T-helper 17 cell (primary cell): ENCODE measurements around the gene RAPGEF1. TPM values are rescaled to one million over a fixed set of nuclear protein-coding genes. Genes with fewer than 3 reads are reported as not detected.

ENCODE experiments used
- ATAC-seq: fragments of 150-1000 bp; cut with Tn5 transposase; 2 replicates; pipeline ENCODE4 v1.10.0; 2021; ENCODE audit warnings: mild to moderate bottlenecking, moderate library complexity
- DNase-seq, 3 donors: peaks; one replicate each; pipeline versions ENCODE4 v3.0.0 to v3.0.0-alpha.2; 2020 to 2021
- H3K9me3 ChIP-seq: one replicate; pipeline ENCODE4 v1.7.0; 2013; ENCODE audit warnings: low read length, mild to moderate bottlenecking; ENCODE audit not compliant: control insufficient read depth, poor library complexity, severe bottlenecking
- H3K27ac Mint-ChIP-seq: one replicate; pipeline ENCODE4 v1.8.0; 2022; ENCODE audit warnings: mild to moderate bottlenecking, moderate library complexity, mixed read lengths
- H3K27me3 Mint-ChIP-seq: one replicate; pipeline ENCODE4 v1.8.0; 2022; ENCODE audit warnings: mixed read lengths
- H3K36me3 Mint-ChIP-seq: one replicate; pipeline ENCODE4 v1.8.0; 2022; ENCODE audit warnings: low read depth, mixed read lengths
- H3K4me1 Mint-ChIP-seq: one replicate; pipeline ENCODE4 v1.8.0; 2022; ENCODE audit warnings: mild to moderate bottlenecking, mixed read lengths
- H3K4me3 Mint-ChIP-seq: one replicate; pipeline ENCODE4 v1.8.0; 2022; ENCODE audit warnings: mild to moderate bottlenecking, moderate library complexity, mixed read lengths
- total RNA-seq, 4 donors: library from RNA in 2 of 4; stranded (reverse) in 2 of 4; gene quantifications; one replicate each; pipeline ENCODE4 v1.2.3 and lab custom pipeline; 2022 to 2026

RAPGEF1 gene
- total RNA-seq, 2 donors from 2014 or later = 176 to 209 TPM

DNA sequence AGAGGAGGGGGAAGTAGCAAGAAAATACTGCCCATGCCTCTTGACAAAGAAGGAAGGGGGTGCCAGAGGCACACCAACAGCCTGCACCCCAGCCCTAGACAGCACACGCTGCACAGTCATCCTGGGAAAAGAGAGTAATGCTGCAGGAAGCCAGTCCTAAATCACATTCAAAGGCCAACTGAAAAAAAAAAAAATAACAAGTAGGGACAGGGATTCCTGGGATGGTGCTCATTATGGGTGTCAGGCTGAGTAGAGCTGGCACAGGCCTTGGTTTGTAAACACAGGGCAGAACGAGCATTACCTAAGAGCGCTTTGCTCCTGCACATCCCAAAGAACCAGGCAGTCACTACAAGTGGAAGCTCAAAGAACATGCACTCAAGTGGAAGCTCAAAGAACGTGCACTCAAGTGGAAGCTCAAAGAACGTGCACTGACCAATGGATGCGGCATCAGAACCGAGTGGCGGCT, 7.8 kb downstream of the RAPGEF1 start:
- peak overlapping the region; percentile 100 for H3K27ac Mint-ChIP-seq
- H3K27me3 Mint-ChIP-seq = no peaks in the 10 kb centered on the region
- DNase-seq = no peak
- ATAC-seq = no peak
- H3K36me3 Mint-ChIP-seq = peaks cover 2% of the 10 kb centered on the region
- peaks cover 78% of the 10 kb centered on the region for H3K4me1 Mint-ChIP-seq
- peak overlapping the region; percentile 94 for H3K4me3 Mint-ChIP-seq
- H3K9me3 ChIP-seq = no peaks in the 10 kb centered on the region

DNA sequence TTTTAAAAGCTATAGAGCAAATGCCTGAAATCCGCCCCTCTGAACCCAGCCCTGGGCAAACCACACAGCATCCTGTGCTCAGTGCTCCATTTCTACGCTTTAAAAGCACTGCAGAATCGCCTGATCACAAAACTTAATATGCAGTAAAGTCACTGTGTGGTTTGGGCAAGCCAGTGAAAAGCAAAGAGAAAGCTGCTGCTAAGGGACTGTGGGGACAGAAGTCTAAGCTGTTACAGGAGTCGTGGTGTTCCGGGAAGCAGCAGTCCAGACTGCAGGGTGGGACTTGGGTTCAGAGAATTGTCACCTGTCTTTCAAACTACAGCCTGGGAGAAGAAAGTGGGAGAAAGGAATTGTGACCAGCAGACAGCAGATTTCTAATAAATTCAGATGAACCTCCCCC, 8.2 kb downstream of the RAPGEF1 start:
- peak overlapping the region; percentile 94 for H3K4me3 Mint-ChIP-seq
- H3K9me3 ChIP-seq = no peaks in the 10 kb centered on the region
- peaks cover 76% of the 10 kb centered on the region for H3K4me1 Mint-ChIP-seq
- H3K36me3 Mint-ChIP-seq = peaks cover 2% of the 10 kb centered on the region
- H3K27ac Mint-ChIP-seq = peak overlapping the region; percentile 100
- DNase-seq = peak in 1 of 3 donors; percentile 19
- H3K27me3 Mint-ChIP-seq = no peaks in the 10 kb centered on the region
- ATAC-seq = peak; percentile 3

DNA sequence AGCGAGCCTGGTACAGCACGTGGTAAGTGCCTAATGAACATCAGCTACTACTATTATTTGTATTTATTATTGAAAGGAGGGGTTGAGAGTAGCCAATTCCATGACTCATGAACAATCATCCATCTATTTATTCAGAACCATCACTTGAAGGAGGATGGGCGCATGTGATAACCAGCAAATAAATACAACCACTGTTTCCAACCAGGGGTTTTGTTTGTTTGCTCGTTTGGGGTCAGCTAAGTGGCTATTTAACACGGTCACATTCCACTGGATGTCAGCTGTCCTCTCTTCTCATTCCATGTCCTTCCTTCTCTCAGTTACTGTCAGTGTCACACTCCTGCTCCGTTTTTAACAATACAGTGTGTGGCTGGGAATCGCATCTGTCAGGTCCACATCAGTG, 8.6 kb downstream of the RAPGEF1 start:
- H3K4me1 Mint-ChIP-seq = peaks cover 75% of the 10 kb centered on the region
- H3K27ac Mint-ChIP-seq = peak overlapping the region; percentile 100
- peak overlapping the region; percentile 94 for H3K4me3 Mint-ChIP-seq
- no peaks in the 10 kb centered on the region for H3K9me3 ChIP-seq
- H3K27me3 Mint-ChIP-seq = no peaks in the 10 kb centered on the region
- DNase-seq = no peak
- peaks cover 2% of the 10 kb centered on the region for H3K36me3 Mint-ChIP-seq
- ATAC-seq = no peak

DNA sequence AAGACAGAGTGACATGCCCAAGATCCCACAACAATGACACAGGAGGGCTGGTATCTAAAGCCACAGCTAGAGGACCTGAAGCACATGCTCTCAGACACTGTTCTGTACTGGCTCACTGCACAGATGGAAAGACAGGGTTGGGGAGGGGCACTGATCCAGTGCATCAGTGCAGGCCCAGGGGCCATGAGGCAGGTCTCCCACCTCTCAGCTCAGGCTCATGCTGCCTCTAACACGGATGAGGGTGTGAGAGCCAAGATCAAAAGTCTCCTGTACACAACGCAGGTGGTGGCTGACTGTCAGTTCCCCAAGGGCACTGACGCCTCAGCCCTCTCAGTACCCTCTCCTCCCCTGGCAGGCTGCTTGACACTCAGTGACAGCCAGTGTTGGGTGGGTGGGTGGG, 10.9 kb downstream of the RAPGEF1 start:
- H3K4me1 Mint-ChIP-seq = peaks cover 69% of the 10 kb centered on the region
- no peaks in the 10 kb centered on the region for H3K27me3 Mint-ChIP-seq
- H3K27ac Mint-ChIP-seq = peak overlapping the region; percentile 100
- H3K4me3 Mint-ChIP-seq = peak overlapping the region; percentile 85
- ATAC-seq (peak; percentile 70), DNase-seq (peak; percentile 36 to 59 (median 55))
- no peaks in the 10 kb centered on the region for H3K9me3 ChIP-seq
- H3K36me3 Mint-ChIP-seq = no peaks in the 10 kb centered on the region

DNA sequence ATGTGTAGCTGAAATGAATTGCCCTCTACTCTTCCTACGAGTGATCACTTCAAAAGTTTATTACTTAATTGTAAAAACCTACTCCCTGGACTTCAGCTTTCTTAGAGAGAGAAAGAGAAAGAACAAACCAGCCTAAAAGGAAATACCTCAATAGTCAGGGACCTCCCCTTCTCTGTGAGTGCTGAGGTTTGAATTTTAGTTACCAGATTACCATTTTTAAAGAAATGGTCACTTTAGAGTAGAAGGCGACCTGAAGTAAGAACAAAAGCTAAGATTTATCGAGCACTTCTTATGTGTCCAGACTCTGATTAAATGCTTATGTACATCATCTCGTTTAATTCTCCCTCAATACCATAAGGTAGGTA, 11.3 kb downstream of the RAPGEF1 start:
- DNase-seq (no peak), ATAC-seq (peak; percentile 18)
- Mint-ChIP-seq H3K4me1 (peaks cover 65% of the 10 kb centered on the region), H3K27ac (peak overlapping the region; percentile 100), H3K27me3 (no peaks in the 10 kb centered on the region), H3K36me3 (no peaks in the 10 kb centered on the region), H3K4me3 (peak overlapping the region; percentile 85)
- H3K9me3 ChIP-seq = no peaks in the 10 kb centered on the region

DNA sequence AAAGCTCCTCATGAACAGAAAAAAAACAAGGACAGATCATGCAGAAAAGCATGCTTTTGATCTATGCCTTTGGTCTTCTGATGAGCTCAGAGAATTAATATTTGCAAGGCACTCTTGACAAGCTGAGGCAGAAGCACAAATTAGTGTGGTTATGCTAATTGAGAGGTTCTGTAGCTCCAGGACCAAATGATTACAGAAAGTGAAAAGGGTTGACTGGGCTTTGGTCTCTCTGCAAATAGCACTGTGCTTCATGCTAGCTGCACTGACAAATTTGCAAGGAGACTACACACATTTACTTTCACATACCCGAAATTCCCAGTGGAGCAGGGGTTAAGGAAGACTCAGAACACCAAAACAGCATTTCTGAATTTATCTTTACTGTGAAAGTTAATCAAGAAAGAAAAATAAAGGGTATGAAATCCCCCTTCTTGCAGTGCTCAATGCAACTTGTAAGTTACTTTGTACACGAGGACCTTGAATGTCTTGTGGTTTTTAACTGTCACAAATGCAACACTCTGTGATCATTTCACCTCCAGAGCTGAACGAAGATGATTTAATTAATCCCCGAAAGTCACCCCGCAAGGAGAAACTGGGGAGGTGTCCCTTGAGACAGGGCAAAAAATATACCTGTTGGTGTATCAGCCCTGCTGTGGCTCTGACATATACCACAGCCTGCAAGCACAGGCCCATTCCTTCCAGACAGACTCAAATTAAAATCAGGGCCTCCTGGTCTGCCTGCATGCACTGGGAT, 11.9 kb downstream of the RAPGEF1 start:
- Mint-ChIP-seq H3K27ac (peak overlapping the region; percentile 100), H3K36me3 (no peaks in the 10 kb centered on the region), H3K27me3 (no peaks in the 10 kb centered on the region), H3K4me1 (peaks cover 67% of the 10 kb centered on the region), H3K4me3 (peak overlapping the region; percentile 85)
- DNase-seq (no peak), ATAC-seq (no peak)
- no peaks in the 10 kb centered on the region for H3K9me3 ChIP-seq

DNA sequence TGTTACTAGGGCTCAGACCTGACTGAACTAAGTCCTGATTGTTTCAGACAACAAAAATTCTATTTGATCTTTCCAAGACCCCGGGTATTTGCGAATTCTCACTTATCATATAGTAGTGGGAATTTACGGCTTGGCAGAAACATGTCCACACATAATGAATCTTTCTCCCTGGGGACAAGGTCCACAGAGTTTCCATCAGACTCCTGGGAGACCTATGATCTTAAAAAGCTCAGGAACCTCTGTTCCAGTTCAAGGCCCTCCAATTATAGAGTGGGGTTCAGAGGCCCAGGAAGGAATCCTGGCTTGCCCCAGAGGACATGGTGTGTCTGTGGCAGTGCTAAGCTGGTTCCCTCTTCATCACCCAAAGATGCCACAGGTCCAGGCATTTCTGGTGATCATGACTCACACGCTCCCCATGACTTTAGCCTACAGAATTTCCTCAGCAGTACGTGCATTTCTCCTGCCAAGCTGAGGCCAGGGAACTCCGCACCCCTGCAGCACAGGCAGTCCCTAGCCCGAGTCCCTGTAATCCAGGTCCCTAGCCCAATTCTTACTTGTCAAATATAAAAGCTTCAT, 12.6 kb downstream of the RAPGEF1 start:
- Mint-ChIP-seq H3K4me3 (peak overlapping the region; percentile 85), H3K27ac (peak overlapping the region; percentile 100), H3K36me3 (no peaks in the 10 kb centered on the region), H3K4me1 (peaks cover 66% of the 10 kb centered on the region), H3K27me3 (no peaks in the 10 kb centered on the region)
- DNase-seq (no peak), ATAC-seq (no peak)
- no peaks in the 10 kb centered on the region for H3K9me3 ChIP-seq

DNA sequence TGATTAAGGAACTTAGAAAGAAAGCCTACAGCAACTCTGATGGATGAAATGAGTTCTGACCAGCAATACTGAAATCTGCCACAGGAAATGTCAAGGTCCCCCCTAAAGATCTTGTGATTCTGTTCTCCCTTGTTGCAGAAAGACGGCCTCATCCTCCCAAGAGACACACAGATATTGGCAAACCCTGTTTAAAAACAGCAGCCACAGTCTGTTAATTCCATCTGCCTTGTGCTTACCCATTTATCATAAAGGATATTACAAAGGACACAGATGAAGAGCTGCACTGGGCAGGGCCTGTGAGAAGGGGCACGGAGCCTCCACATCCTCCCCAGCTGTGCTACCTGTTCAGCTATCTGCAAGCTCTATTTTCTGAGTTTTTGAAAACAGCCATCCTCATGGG, 15.2 kb downstream of the RAPGEF1 start:
- Mint-ChIP-seq H3K4me1 (peaks cover 63% of the 10 kb centered on the region), H3K27me3 (no peaks in the 10 kb centered on the region), H3K36me3 (peaks cover 2% of the 10 kb centered on the region), H3K4me3 (peak overlapping the region; percentile 70), H3K27ac (peak overlapping the region; percentile 100)
- ATAC-seq = no peak
- no peak for DNase-seq
- H3K9me3 ChIP-seq = no peaks in the 10 kb centered on the region

DNA sequence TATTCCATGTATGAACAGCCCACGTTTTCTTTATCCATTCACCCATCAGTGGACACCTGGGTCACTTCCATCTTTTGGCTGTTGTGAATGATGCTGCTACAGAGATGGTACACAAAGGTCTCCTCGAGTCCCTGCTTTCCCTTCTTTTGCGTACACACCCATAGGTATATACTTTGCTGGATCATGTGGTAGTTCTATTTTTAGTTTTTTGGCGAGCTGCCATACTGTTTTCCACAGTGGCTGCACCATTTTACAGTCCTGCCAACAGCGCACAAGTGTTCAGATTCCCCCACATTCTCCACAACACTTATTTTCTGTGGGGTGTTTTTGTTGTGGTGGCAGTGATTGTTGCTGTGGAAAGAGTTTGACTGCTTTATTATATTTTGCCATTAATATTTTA, 16.2 kb downstream of the RAPGEF1 start:
- peak overlapping the region; percentile 100 for H3K27ac Mint-ChIP-seq
- peaks cover 2% of the 10 kb centered on the region for H3K36me3 Mint-ChIP-seq
- H3K9me3 ChIP-seq = no peaks in the 10 kb centered on the region
- ATAC-seq = no peak
- H3K4me1 Mint-ChIP-seq = peaks cover 59% of the 10 kb centered on the region
- no peak for DNase-seq
- no peaks in the 10 kb centered on the region for H3K27me3 Mint-ChIP-seq
- no peak overlapping the region for H3K4me3 Mint-ChIP-seq

DNA sequence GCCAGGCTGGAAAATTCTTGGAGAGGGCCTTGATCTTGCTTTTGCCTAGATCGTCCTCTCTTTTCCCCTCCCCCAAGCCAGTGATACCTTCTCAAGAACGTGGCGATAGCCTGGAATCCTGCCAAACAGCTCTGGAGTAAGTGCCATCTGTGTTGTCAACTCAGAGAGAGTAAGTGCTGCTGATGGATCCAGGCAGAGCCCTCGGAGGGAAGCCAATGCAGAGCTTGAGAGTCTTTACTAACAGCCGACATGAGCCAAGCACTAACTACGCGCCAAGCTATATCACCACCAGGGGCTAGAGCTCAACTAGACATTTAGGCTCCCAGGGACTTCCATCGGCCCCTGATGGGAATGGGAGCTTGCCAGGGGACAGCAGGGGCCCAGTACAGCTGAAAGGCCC, 17.6 kb downstream of the RAPGEF1 start:
- peaks cover 2% of the 10 kb centered on the region for H3K36me3 Mint-ChIP-seq
- peaks cover 59% of the 10 kb centered on the region for H3K4me1 Mint-ChIP-seq
- no peak for ATAC-seq
- no peak for DNase-seq
- no peaks in the 10 kb centered on the region for H3K9me3 ChIP-seq
- peak overlapping the region; percentile 47 for H3K27ac Mint-ChIP-seq
- H3K4me3 Mint-ChIP-seq = no peak overlapping the region
- H3K27me3 Mint-ChIP-seq = no peaks in the 10 kb centered on the region

DNA sequence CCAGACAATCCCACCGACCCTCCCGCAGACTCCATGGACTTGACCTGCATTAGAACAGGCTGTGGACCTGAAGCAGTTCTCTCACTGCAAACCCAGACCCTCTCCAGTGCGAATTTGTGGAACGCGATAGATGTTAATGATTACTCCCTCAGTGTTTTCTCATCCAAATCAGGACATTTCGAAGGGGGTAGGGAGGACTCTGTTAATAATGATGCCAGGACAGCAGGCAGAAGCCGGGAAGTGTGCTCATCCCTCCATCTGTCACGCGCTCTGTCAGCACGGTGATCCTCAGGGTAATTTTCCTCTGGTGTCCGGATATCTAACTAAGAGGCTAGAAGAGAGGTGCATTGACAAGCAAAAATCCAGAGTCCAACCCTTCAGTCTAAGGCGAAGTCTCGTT, 18.8 kb downstream of the RAPGEF1 start:
- Mint-ChIP-seq H3K4me1 (peaks cover 57% of the 10 kb centered on the region), H3K36me3 (peaks cover 2% of the 10 kb centered on the region), H3K27ac (peak overlapping the region; percentile 96), H3K4me3 (peak overlapping the region; percentile 78), H3K27me3 (no peaks in the 10 kb centered on the region)
- H3K9me3 ChIP-seq = no peaks in the 10 kb centered on the region
- DNase-seq = no peak
- no peak for ATAC-seq

DNA sequence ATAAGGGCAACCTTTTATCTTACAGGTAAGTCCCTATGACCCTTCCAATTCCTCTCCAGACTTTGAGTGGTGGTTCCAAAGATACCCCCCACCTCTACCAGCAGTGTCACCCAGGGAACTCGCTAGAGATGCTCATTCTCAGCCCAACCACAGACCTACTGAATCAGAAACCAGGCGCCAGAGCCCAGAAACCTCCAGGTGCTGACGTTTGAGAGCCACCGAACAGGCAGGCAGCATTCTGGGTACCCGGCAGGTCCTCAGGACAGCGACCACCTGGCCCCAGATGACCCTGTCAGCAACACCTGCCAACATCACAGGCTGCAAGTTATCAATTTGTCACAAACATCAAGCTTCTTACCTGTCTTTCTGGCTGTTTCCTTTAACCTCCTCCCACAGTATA, 19.5 kb downstream of the RAPGEF1 start:
- DNase-seq (no peak), ATAC-seq (peak; percentile 72)
- no peaks in the 10 kb centered on the region for H3K9me3 ChIP-seq
- peaks cover 57% of the 10 kb centered on the region for H3K4me1 Mint-ChIP-seq
- H3K4me3 Mint-ChIP-seq = peak overlapping the region; percentile 78
- peak overlapping the region; percentile 96 for H3K27ac Mint-ChIP-seq
- H3K27me3 Mint-ChIP-seq = no peaks in the 10 kb centered on the region
- H3K36me3 Mint-ChIP-seq = peaks cover 4% of the 10 kb centered on the region

DNA sequence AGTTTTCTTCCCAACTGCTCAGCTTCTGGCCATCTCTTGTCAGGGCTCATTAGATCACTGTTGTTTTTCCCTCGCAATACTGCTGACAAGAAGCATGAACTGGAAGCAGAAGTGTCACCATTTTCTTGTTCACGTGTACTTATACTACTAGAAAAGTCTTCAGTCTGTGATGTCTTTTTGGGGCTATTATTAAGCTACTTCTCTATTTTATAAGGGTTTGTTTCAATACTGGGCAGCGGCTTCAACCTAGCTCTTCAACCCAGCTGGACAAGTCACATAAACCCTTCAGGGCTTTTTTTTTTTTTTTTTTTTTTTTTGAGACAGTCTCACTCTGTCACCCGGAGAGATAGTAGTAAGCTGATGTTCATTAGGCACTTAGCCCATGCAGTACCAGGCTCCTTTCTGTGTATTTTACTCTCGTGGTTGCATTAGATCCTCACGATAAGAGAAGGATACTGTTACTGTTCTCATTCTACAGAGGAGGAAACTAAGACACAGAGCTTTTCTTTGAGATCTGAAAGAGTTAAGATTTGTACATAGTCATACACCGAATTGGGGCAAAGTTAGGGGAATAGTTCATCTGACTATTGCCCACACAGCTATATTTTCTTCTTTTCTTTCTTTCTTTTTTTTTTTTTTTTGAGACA, 20.5 kb downstream of the RAPGEF1 start:
- Mint-ChIP-seq H3K27me3 (no peaks in the 10 kb centered on the region), H3K36me3 (peaks cover 6% of the 10 kb centered on the region), H3K4me3 (peak overlapping the region; percentile 78), H3K27ac (peak overlapping the region; percentile 96), H3K4me1 (peaks cover 53% of the 10 kb centered on the region)
- no peak for DNase-seq
- H3K9me3 ChIP-seq = no peaks in the 10 kb centered on the region
- ATAC-seq = peak; percentile 62
